IMR-90 (cell line): ENCODE data around the gene PPM1A.

Source experiments
- BHLHE40 ChIP-seq: fragments of 150-350 bp; IDR thresholded peaks from 2 replicates; pipeline ENCODE4 v1.6.1; 2016; ENCODE audit warnings: mild to moderate bottlenecking, low read depth, low read length
- CEBPB ChIP-seq: IDR thresholded peaks from 2 replicates; pipeline ENCODE4 v1.6.1; 2012; ENCODE audit warnings: low read depth, low read length, improper control_type of control experiment
- CTCF ChIP-seq: conservative IDR thresholded peaks from 2 replicates; pipeline ENCODE4 v1.5.1; 2012; ENCODE audit warnings: mild to moderate bottlenecking, low read depth, low read length, improper control_type of control experiment
- FOS ChIP-seq: fragments of 150-350 bp; IDR thresholded peaks from 2 replicates; pipeline ENCODE4 v1.6.1; 2016; ENCODE audit warnings: low read depth, low read length
- MAFK ChIP-seq: IDR thresholded peaks from 2 replicates; pipeline ENCODE4 v1.6.1; 2012; ENCODE audit warnings: low read depth, low read length, improper control_type of control experiment
- MAZ ChIP-seq: IDR thresholded peaks from 2 replicates; pipeline ENCODE4 v1.6.1; 2012; ENCODE audit warnings: low read depth, mild to moderate bottlenecking, low read length, improper control_type of control experiment, moderate library complexity, borderline replicate concordance
- NFE2L2 ChIP-seq: fragments of 150-350 bp; IDR thresholded peaks from 2 replicates; pipeline ENCODE4 v1.6.1; 2016; ENCODE audit warnings: low read depth, mild to moderate bottlenecking, low read length
- POLR2A ChIP-seq: IDR thresholded peaks from 2 replicates; pipeline ENCODE4 v1.6.1; 2012; ENCODE audit warnings: mild to moderate bottlenecking, low read depth, low read length
- RAD21 ChIP-seq: IDR thresholded peaks from 2 replicates; pipeline ENCODE4 v1.6.1; 2012; ENCODE audit warnings: low read length, improper control_type of control experiment
- RCOR1 ChIP-seq: IDR thresholded peaks from 2 replicates; pipeline ENCODE4 v1.6.1; 2012; ENCODE audit warnings: mild to moderate bottlenecking, low read length, improper control_type of control experiment; ENCODE audit not compliant: insufficient replicate concordance
- RFX5 ChIP-seq: IDR thresholded peaks from 2 replicates; pipeline ENCODE4 v1.8.0; 2012; ENCODE audit warnings: low read depth, mild to moderate bottlenecking, low read length, moderate library complexity
- SMC3 ChIP-seq: fragments of 150-350 bp; IDR thresholded peaks from 2 replicates; pipeline ENCODE4 v1.6.1; 2016; ENCODE audit warnings: low read depth, mild to moderate bottlenecking, antibody characterized with exemption, low read length, moderate library complexity
- USF2 ChIP-seq: fragments of 150-350 bp; IDR thresholded peaks from 2 replicates; pipeline ENCODE4 v1.6.1; 2017; ENCODE audit warnings: mild to moderate bottlenecking, antibody characterized with exemption, low read length, low read depth
- TF ChIP-seq, protein P1 (sequence below): fragments of 150-350 bp; IDR thresholded peaks from 2 replicates; pipeline ENCODE4 v1.6.1; 2016; ENCODE audit warnings: low read depth, mild to moderate bottlenecking, low read length, moderate library complexity, borderline replicate concordance

DNA sequence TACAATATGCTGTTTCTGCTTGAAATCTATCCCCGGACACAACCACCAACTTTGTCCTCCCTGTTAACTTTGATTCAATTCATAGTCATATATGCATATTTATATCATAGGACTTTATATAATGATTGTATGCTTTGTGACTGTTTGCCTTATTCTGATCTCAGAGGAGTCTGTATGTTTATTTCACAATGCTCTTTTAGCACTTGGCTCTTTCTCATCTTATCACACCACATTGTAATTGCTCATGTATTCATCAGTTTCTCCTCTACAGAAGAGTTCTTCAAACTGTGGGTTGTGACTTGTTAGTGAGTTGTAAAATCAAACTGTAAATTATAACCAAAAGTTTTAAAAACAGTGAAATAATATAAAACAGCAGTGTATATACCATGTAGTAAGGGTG is 21.7 kb upstream of the PPM1A start:
- no peak for TF ChIP-seq CTCF
- TF ChIP-seq, protein P1, sequence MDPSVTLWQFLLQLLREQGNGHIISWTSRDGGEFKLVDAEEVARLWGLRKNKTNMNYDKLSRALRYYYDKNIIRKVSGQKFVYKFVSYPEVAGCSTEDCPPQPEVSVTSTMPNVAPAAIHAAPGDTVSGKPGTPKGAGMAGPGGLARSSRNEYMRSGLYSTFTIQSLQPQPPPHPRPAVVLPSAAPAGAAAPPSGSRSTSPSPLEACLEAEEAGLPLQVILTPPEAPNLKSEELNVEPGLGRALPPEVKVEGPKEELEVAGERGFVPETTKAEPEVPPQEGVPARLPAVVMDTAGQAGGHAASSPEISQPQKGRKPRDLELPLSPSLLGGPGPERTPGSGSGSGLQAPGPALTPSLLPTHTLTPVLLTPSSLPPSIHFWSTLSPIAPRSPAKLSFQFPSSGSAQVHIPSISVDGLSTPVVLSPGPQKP, result no peak
- no peak for TF ChIP-seq RFX5
- TF ChIP-seq MAFK, result no peak
- no peak for TF ChIP-seq USF2
- no peak for TF ChIP-seq RAD21
- TF ChIP-seq POLR2A, result no peak
- no peak for TF ChIP-seq BHLHE40
- no peak for TF ChIP-seq RCOR1
- TF ChIP-seq FOS, result no peak
- no peak for TF ChIP-seq NFE2L2
- TF ChIP-seq MAZ, result no peak
- no peak for TF ChIP-seq CEBPB
- no peak for TF ChIP-seq SMC3
